B cell (primary cell): ENCODE results near the gene MTERF4. TPM values are rescaled to one million over a fixed set of nuclear protein-coding genes. Genes with fewer than 3 reads are reported as not detected.

Experiments
- ATAC-seq: fragments of 200-7000 bp; cut with Tn5 transposase; one replicate; pipeline ENCODE4 v1.10.0; 2021; ENCODE audit warnings: low read depth, mild to moderate bottlenecking, moderate number of reproducible peaks, moderate library complexity
- CTCF ChIA-PET: fragments of 350-600 bp; sonication (Branson Sonifier 250); formaldehyde crosslinking; loops from one replicate; lab custom pipeline; 2021; ENCODE audit warnings: antibody characterized with exemption, inconsistent platforms; lab: Charles Lee
- POLR2A ChIA-PET: fragments of 350-600 bp; sonication (Branson Sonifier 250); formaldehyde crosslinking; loops from one replicate; lab custom pipeline; 2021; ENCODE audit warnings: antibody characterized with exemption; lab: Charles Lee
- DNase-seq: peaks from one replicate; pipeline ENCODE4 v3.0.0; 2013
- H2AFZ ChIP-seq: 2 replicates; pipeline ENCODE4 v1.6.1; 2012; ENCODE audit warnings: mild to moderate bottlenecking, low read depth, low read length; ENCODE audit not compliant: insufficient read depth, poor library complexity, severe bottlenecking
- H3K27ac ChIP-seq, 2 donors: 1 replicate in 1 of 2; 2 replicates in 1 of 2; pipeline ENCODE4 v1.5.1; 2012 to 2013; ENCODE audit warnings: low read length in 2 of 2, mild to moderate bottlenecking in 2 of 2, moderate library complexity in 1 of 2
- H3K27me3 ChIP-seq, 4 experiments: fragments of 200-600 bp in 1 of 4; sonication (generic) in 1 of 4; replicated peaks in 1 of 4; 1 replicate in 2 of 4; 2 replicates in 2 of 4; pipeline versions ENCODE4 v1.6.1 to v1.7.0; 2013 to 2016; ENCODE audit warnings: low read length in 3 of 4, mild to moderate bottlenecking in 2 of 4, mixed read lengths in 1 of 4, moderate library complexity in 1 of 4; ENCODE audit not compliant: insufficient read depth in 4 of 4, control insufficient read depth in 3 of 4; ENCODE audit errors: control extremely low read depth in 1 of 4
- H3K36me3 ChIP-seq, 2 experiments: replicated peaks in 1 of 2; 1 replicate in 1 of 2; 2 replicates in 1 of 2; pipeline versions ENCODE4 v1.6.1 to v1.7.1; 2013; ENCODE audit warnings: low read length in 1 of 2; ENCODE audit not compliant: insufficient read depth in 2 of 2, control insufficient read depth in 1 of 2; ENCODE audit errors: control extremely low read depth in 1 of 2, extremely low read depth in 1 of 2
- H3K4me1 ChIP-seq, 2 donors: fragments of 200-600 bp in 1 of 2; sonication (generic) in 1 of 2; 1 replicate in 1 of 2; 2 replicates in 1 of 2; pipeline versions ENCODE4 v1.5.1 to v1.6.1; 2013 to 2017; ENCODE audit warnings: low read length in 2 of 2; ENCODE audit not compliant: control insufficient read depth in 2 of 2, insufficient read depth in 2 of 2
- H3K4me2 ChIP-seq: replicated peaks from 2 replicates; pipeline ENCODE3; 2012; ENCODE audit warnings: mild to moderate bottlenecking, low read depth, low read length; ENCODE audit not compliant: poor library complexity, severe bottlenecking
- H3K4me3 ChIP-seq, 5 experiments: fragments of 200-600 bp in 1 of 5; sonication (generic) in 1 of 5; 1 replicate in 3 of 5; 2 replicates in 2 of 5; pipeline versions ENCODE4 v1.5.1 to v1.7.0; 2011 to 2016; ENCODE audit warnings: low read length in 4 of 5, mild to moderate bottlenecking in 4 of 5, low read depth in 2 of 5, control low read depth in 1 of 5, moderate library complexity in 1 of 5; ENCODE audit not compliant: insufficient read depth in 1 of 5; ENCODE audit errors: control extremely low read depth in 1 of 5, extremely low read depth in 1 of 5
- H3K79me2 ChIP-seq: fragments of 200-600 bp; sonication (generic); one replicate; pipeline ENCODE4 v1.6.0; 2016; ENCODE audit warnings: low read length; ENCODE audit not compliant: control insufficient read depth, insufficient read depth
- H3K9ac ChIP-seq: fragments of 200-600 bp; sonication (generic); 2 replicates; pipeline ENCODE4 v1.6.1; 2017; ENCODE audit warnings: mild to moderate bottlenecking, low read length, moderate library complexity
- H3K9me3 ChIP-seq, 3 donors: one replicate each; pipeline versions ENCODE4 v1.6.1 to v1.7.1; 2013; ENCODE audit warnings: low read length in 2 of 3; ENCODE audit not compliant: control insufficient read depth in 2 of 3, insufficient read depth in 1 of 3; ENCODE audit errors: control extremely low read depth in 1 of 3
- H4K20me1 ChIP-seq: 2 replicates; pipeline ENCODE4 v1.6.0; 2012; ENCODE audit warnings: mild to moderate bottlenecking, low read length; ENCODE audit not compliant: insufficient read depth, control insufficient read depth, poor library complexity, severe bottlenecking
- H3K27ac Mint-ChIP-seq: one replicate; pipeline ENCODE4 v1.8.0; 2021; ENCODE audit warnings: mixed read lengths
- H3K27me3 Mint-ChIP-seq: one replicate; pipeline ENCODE4 v1.8.0; 2021; ENCODE audit warnings: mixed read lengths
- H3K4me1 Mint-ChIP-seq: one replicate; pipeline ENCODE4 v1.8.0; 2021; ENCODE audit warnings: mixed read lengths
- H3K4me3 Mint-ChIP-seq: one replicate; pipeline ENCODE4 v1.8.0; 2021; ENCODE audit warnings: mixed read lengths
- H3K9me3 Mint-ChIP-seq: one replicate; pipeline ENCODE4 v1.8.0; 2022; ENCODE audit warnings: mixed read lengths; ENCODE audit not compliant: insufficient read depth
- EZH2 ChIP-seq: IDR thresholded peaks from 2 replicates; pipeline ENCODE4 v1.6.1; 2012; ENCODE audit warnings: borderline replicate concordance, low read depth, mild to moderate bottlenecking, moderate library complexity, low read length; ENCODE audit not compliant: insufficient read depth, poor library complexity, severe bottlenecking
- WGBS: methylation state at CpG from one replicate; pipeline ENCODE4 v1.1.5; 2013; ENCODE audit warnings: missing lambda C conversion rate; ENCODE audit not compliant: insufficient coverage; 5-methylcytosine and 5-hydroxymethylcytosine counted together
- intact Hi-C: fragments of 100-400 bp; cut with micrococcal nuclease; formaldehyde crosslinking; loops from one replicate; pipeline ENCODE4 v1.10.0; 2022
- polyA plus RNA-seq: library from polyadenylated mRNA; depleted of rRNA; stranded (reverse); fragments of >200 nt; gene quantifications from 2 replicates; pipeline ENCODE4 v1.2.3, GENCODE V29; 2012
- total RNA-seq, 2 donors: library from RNA; stranded (reverse); fragments of 120-200 nt in 1 of 2; gene quantifications; 1 replicate in 1 of 2; 2 replicates in 1 of 2; pipeline versions ENCODE4 v1.2.3 to v1.2.4, GENCODE V29; 2013 to 2022
- TF ChIP-seq, protein P1 (sequence below): fragments of 200-600 bp; IDR thresholded peaks from one replicate; pipeline ENCODE4 v1.8.0; 2022; ENCODE audit warnings: antibody characterized with exemption, mild to moderate bottlenecking

Gene MTERF4
- total and polyA plus RNA-seq, 2 donors (not counting 1 experiment from before 2014, with no cell fraction given) = 88.7 to 153 TPM

DNA sequence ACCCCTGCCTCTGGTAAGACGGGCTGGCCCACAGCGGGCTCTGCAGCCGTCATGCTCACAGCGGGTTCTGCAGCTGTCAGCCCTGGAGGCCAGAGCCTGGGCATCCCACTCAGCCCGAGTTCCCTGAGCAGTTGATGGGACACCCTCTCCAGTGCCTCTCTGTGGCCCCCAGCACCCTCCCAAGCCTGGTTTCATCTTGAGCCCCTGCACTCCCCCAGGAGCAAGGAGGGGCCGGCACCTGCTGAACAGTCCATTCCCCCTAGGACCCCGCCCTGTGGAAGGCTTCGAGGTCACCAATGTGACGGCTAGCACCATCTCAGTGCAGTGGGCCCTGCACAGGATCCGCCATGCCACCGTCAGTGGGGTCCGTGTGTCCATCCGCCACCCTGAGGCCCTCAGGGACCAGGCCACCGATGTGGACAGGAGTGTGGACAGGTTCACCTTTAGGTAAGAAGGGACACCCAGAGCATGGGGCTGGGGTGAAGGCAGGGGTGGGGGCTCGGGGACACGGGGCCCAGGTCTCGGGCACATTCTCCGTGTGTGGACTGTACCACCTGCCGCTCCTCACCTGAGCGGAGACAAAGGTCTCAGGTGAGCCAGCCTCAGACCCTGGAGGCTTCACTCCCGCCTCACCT, 34.5 kb downstream of the MTERF4 start:
- Histone ChIP-seq H3K27ac (no peak overlapping the region), H3K79me2 (no peaks in the 10 kb centered on the region), H3K4me3 (no peak overlapping the region), H2AFZ (no peak overlapping the region), H3K4me2 (no peak overlapping the region), H3K4me1 (peaks cover 3 to 9% of the 10 kb centered on the region in 2 donors), H3K9ac (no peak overlapping the region), H3K27me3 (peaks cover 0 to 6% (median 0%) of the 10 kb centered on the region in 4 experiments), H3K9me3 (no peaks in the 10 kb centered on the region), H3K36me3 (no peaks in the 10 kb centered on the region), H4K20me1 (no peaks in the 10 kb centered on the region)
- ATAC-seq (no peak), DNase-seq (no peak)
- CTCF ChIA-PET = interaction anchor here (1.0 to 1.5 kb wide), 2 partner anchors 11 to 86 kb away, joined by 3 to 4 read pairs; no protein-coding TSS in a partner anchor
- Mint-ChIP-seq H3K9me3 (no peaks in the 10 kb centered on the region), H3K27ac (no peak overlapping the region), H3K4me3 (no peak overlapping the region), H3K27me3 (no peaks in the 10 kb centered on the region), H3K4me1 (peaks cover 4% of the 10 kb centered on the region)
- intact Hi-C loops = no loop called here
- 99% methylated on average over 18 of the region's 21 CpGs for WGBS
- TF ChIP-seq EZH2 = no peak
- TF ChIP-seq, protein P1, sequence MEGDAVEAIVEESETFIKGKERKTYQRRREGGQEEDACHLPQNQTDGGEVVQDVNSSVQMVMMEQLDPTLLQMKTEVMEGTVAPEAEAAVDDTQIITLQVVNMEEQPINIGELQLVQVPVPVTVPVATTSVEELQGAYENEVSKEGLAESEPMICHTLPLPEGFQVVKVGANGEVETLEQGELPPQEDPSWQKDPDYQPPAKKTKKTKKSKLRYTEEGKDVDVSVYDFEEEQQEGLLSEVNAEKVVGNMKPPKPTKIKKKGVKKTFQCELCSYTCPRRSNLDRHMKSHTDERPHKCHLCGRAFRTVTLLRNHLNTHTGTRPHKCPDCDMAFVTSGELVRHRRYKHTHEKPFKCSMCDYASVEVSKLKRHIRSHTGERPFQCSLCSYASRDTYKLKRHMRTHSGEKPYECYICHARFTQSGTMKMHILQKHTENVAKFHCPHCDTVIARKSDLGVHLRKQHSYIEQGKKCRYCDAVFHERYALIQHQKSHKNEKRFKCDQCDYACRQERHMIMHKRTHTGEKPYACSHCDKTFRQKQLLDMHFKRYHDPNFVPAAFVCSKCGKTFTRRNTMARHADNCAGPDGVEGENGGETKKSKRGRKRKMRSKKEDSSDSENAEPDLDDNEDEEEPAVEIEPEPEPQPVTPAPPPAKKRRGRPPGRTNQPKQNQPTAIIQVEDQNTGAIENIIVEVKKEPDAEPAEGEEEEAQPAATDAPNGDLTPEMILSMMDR = no peak
- POLR2A ChIA-PET = interaction anchor here (0.9 kb wide), 1 partner anchor 17 kb away, joined by 3 read pairs; no protein-coding TSS in a partner anchor

DNA sequence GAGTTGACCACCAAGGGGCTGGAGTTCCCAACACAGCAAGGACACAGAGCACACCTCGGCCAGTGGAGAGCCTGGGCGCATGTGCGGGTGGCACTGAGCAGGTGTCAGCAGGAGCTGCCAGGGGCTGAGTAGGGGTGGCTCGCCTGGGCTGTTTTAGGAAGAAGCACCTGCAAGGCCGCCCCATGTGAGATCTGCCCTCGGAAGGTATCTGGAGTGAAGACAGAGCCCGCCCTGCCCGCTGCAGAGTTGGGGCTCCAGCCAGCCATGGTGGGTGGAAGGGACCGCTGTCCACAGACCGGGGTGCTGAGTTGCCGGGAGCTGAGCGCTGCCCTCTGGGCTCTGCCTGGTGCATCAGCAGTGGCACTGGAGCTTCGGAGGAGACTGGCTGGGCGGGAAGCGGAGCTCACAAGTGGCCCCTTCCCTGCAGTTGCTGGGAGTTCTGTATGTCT, 35.2 kb downstream of the MTERF4 start:
- no peak overlapping the region for H3K27ac ChIP-seq
- no peak overlapping the region for H3K4me3 ChIP-seq
- no peak for TF ChIP-seq EZH2
- TF ChIP-seq, protein P1 = no peak
- ChIA-PET CTCF (interaction anchor here (1.0 kb wide), 1 partner anchor 85 kb away, joined by 3 read pairs; no protein-coding TSS in a partner anchor), POLR2A (interaction anchor here (0.9 kb wide), 1 partner anchor 16 kb away, joined by 3 read pairs; no protein-coding TSS in a partner anchor)
- H3K9me3 ChIP-seq = no peaks in the 10 kb centered on the region
- Mint-ChIP-seq H3K4me1 (peaks cover 4% of the 10 kb centered on the region), H3K9me3 (no peaks in the 10 kb centered on the region), H3K27ac (no peak overlapping the region), H3K27me3 (no peaks in the 10 kb centered on the region), H3K4me3 (no peak overlapping the region)
- no peak overlapping the region for H3K9ac ChIP-seq
- no peak overlapping the region for H2AFZ ChIP-seq
- no peak overlapping the region for H3K4me2 ChIP-seq
- H3K4me1 ChIP-seq = peaks cover 3 to 9% of the 10 kb centered on the region in 2 donors
- H4K20me1 ChIP-seq = no peaks in the 10 kb centered on the region
- H3K79me2 ChIP-seq = no peaks in the 10 kb centered on the region
- ATAC-seq = no peak
- no peaks in the 10 kb centered on the region for H3K36me3 ChIP-seq
- intact Hi-C loops = no loop called here
- 95% methylated on average over 15 of the region's 15 CpGs for WGBS
- H3K27me3 ChIP-seq = peaks cover 0 to 6% (median 0%) of the 10 kb centered on the region in 4 experiments
- DNase-seq = no peak
